Neural progenitor cell (in vitro differentiated cells): ENCODE results near the gene SLC38A1. TPM values are rescaled to one million over a fixed set of nuclear protein-coding genes. Genes with fewer than 3 reads are reported as not detected.

Source experiments
- DNase-seq: peaks from one replicate; pipeline ENCODE4 v3.0.0-alpha.2; 2016; ENCODE audit warnings: low spot score
- H2AFZ ChIP-seq: fragments of 200-600 bp; sonication (generic); replicated peaks from 2 replicates; pipeline ENCODE4 v1.6.1; 2016; ENCODE audit warnings: antibody characterized with exemption
- H3F3A ChIP-seq: fragments of 200-600 bp; sonication (generic); 2 replicates; pipeline ENCODE4 v1.6.1; 2016; ENCODE audit warnings: antibody characterized with exemption, low read depth
- H3K27ac ChIP-seq: fragments of 200-600 bp; sonication (generic); 2 replicates; pipeline ENCODE4 v1.5.1; 2016; ENCODE audit warnings: mild to moderate bottlenecking
- H3K27me3 ChIP-seq: fragments of 200-600 bp; sonication (generic); 2 replicates; pipeline ENCODE4 v1.6.1; 2016; ENCODE audit warnings: mild to moderate bottlenecking, moderate library complexity
- H3K36me3 ChIP-seq: fragments of 200-600 bp; sonication (generic); 2 replicates; pipeline ENCODE4 v1.5.1; 2016
- H3K4me1 ChIP-seq: fragments of 200-600 bp; sonication (generic); 2 replicates; pipeline ENCODE4 v1.6.1; 2016; ENCODE audit warnings: mixed run types
- H3K4me2 ChIP-seq: fragments of 200-600 bp; sonication (generic); 2 replicates; pipeline ENCODE4 v1.6.1; 2016
- H3K4me3 ChIP-seq: fragments of 200-600 bp; sonication (generic); 2 replicates; pipeline ENCODE4 v1.5.1; 2016
- H3K79me2 ChIP-seq: fragments of 200-600 bp; sonication (generic); 2 replicates; pipeline ENCODE4 v1.6.1; 2016; ENCODE audit warnings: low read depth
- H3K9ac ChIP-seq: fragments of 200-600 bp; sonication (generic); 2 replicates; pipeline ENCODE4 v1.6.1; 2016
- H3K9me3 ChIP-seq: fragments of 200-600 bp; sonication (generic); 2 replicates; pipeline ENCODE4 v1.5.1; 2016; ENCODE audit warnings: low read depth
- H4K20me1 ChIP-seq: fragments of 200-600 bp; sonication (generic); 2 replicates; pipeline ENCODE4 v1.6.1; 2016; ENCODE audit warnings: low read depth
- H3K27ac Mint-ChIP-seq: 3 replicates; pipeline ENCODE4 v1.8.0; 2021; ENCODE audit warnings: mixed read lengths
- H3K27me3 Mint-ChIP-seq: 2 replicates; pipeline ENCODE4 v1.8.0; 2022; ENCODE audit warnings: low read depth, mild to moderate bottlenecking, inconsistent platforms, moderate library complexity, mixed read lengths; ENCODE audit not compliant: insufficient read depth
- H3K36me3 Mint-ChIP-seq: 3 replicates; pipeline ENCODE4 v1.8.0; 2021; ENCODE audit warnings: mixed read lengths
- H3K4me1 Mint-ChIP-seq: 3 replicates; pipeline ENCODE4 v1.8.0; 2021; ENCODE audit warnings: mixed read lengths
- H3K4me3 Mint-ChIP-seq: 3 replicates; pipeline ENCODE4 v1.8.0; 2021; ENCODE audit warnings: mild to moderate bottlenecking, moderate library complexity, mixed read lengths
- H3K9me3 Mint-ChIP-seq: 3 replicates; pipeline ENCODE4 v1.8.0; 2020; ENCODE audit warnings: mixed read lengths
- EZH2 ChIP-seq: fragments of 200-600 bp; sonication (generic); IDR thresholded peaks from 2 replicates; pipeline ENCODE4 v1.6.1; 2017; ENCODE audit warnings: antibody characterized with exemption, mild to moderate bottlenecking, moderate library complexity
- EZH2phosphoT487 ChIP-seq: fragments of 200-600 bp; sonication (generic); IDR thresholded peaks from 2 replicates; pipeline ENCODE4 v1.6.1; 2017; ENCODE audit warnings: antibody characterized with exemption
- total RNA-seq: library from RNA; depleted of rRNA; stranded (reverse); fragments of >200 nt; gene quantifications from 2 replicates; pipeline ENCODE4 v1.2.3, GENCODE V29; 2015; ENCODE audit warnings: low replicate concordance
- TF ChIP-seq, protein P1 (sequence below): fragments of 200-600 bp; sonication (generic); IDR thresholded peaks from 2 replicates; pipeline ENCODE4 v1.5.1; 2017; ENCODE audit warnings: antibody characterized with exemption, mild to moderate bottlenecking

The SLC38A1 gene
- total RNA-seq, 1 donor from 2014 or later: 142 TPM

DNA sequence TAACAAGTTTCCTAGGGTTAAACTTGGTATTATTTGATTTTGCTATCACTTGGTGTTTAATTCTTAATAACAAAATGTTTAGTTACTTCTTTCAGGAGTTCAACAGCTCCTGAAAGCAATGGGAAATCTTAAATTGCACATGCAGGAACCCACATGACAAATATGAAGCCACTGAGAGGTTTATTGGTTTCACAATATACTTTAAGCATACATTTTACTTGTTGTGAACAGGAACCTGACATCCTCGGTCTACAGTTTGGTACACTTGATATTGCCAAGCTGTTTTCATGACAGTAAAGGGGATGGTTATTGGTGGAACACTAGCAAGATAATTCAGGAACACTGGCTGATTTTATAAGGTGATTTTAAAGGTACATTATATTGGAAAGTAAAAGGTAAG is 46.2 kb downstream of the SLC38A1 start:
- Histone ChIP-seq H3K9me3 (no peaks in the 10 kb centered on the region), H3K4me3 (no peak overlapping the region), H3K79me2 (peaks cover 87% of the 10 kb centered on the region), H4K20me1 (no peaks in the 10 kb centered on the region), H3F3A (no peaks in the 10 kb centered on the region), H3K4me2 (no peak overlapping the region), H3K4me1 (no peaks in the 10 kb centered on the region), H3K27ac (no peak overlapping the region), H3K9ac (no peak overlapping the region), H3K27me3 (no peaks in the 10 kb centered on the region), H3K36me3 (peaks cover 19% of the 10 kb centered on the region), H2AFZ (no peak overlapping the region)
- no peak for DNase-seq
- peaks cover 2% of the 10 kb centered on the region for H3K4me1 Mint-ChIP-seq
- no peak overlapping the region for H3K4me3 Mint-ChIP-seq
- H3K9me3 Mint-ChIP-seq: no peaks in the 10 kb centered on the region
- H3K27ac Mint-ChIP-seq: no peak overlapping the region
- peaks cover 45% of the 10 kb centered on the region for H3K36me3 Mint-ChIP-seq
- TF ChIP-seq EZH2 (no peak), EZH2phosphoT487 (no peak)
- TF ChIP-seq, protein P1, sequence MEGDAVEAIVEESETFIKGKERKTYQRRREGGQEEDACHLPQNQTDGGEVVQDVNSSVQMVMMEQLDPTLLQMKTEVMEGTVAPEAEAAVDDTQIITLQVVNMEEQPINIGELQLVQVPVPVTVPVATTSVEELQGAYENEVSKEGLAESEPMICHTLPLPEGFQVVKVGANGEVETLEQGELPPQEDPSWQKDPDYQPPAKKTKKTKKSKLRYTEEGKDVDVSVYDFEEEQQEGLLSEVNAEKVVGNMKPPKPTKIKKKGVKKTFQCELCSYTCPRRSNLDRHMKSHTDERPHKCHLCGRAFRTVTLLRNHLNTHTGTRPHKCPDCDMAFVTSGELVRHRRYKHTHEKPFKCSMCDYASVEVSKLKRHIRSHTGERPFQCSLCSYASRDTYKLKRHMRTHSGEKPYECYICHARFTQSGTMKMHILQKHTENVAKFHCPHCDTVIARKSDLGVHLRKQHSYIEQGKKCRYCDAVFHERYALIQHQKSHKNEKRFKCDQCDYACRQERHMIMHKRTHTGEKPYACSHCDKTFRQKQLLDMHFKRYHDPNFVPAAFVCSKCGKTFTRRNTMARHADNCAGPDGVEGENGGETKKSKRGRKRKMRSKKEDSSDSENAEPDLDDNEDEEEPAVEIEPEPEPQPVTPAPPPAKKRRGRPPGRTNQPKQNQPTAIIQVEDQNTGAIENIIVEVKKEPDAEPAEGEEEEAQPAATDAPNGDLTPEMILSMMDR: no peak
- H3K27me3 Mint-ChIP-seq: peaks cover 2% of the 10 kb centered on the region

DNA sequence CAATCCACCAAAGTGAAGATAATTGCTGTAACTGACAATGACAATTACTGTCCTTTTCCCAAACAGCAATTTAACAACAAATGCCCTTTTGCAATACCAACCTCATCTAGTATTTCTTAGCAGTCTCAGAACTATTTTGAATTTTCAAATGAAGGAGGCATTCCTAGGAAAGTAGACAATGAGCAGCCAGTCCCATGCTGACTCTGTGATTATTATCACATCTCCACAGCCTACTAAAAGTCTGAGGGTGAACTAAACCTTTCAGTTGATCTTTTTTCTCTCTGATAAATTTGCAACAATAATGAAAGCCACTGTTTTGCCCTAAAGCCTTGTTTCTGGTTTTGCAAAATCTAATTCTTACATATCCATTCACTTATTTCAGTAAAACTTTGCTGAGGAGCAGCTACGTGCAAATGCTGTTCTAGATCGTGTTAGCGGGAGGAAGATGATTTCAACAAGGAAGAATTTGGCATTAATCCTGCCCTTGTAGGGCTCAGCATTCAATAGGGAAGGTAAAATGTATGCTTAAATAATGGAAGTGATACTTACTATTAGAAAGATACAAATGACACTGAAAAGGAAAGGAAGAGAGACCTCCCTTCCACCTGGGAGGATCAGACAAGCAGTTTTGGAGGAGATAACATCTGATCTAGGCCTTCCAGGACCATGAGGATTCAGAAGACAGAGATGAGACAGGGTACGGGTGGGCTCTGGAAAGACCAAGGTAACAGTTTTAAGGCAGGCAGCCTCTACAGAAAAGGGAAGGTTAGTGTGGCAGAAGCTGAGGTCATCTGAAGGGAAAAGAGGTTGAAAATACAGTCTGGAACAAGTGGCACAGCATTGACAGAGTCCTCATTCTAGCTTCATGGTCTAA is 47.4 kb downstream of the SLC38A1 start:
- Histone ChIP-seq H3K4me3 (no peak overlapping the region), H3F3A (no peaks in the 10 kb centered on the region), H3K27me3 (no peaks in the 10 kb centered on the region), H4K20me1 (no peaks in the 10 kb centered on the region), H3K4me1 (no peaks in the 10 kb centered on the region), H3K27ac (no peak overlapping the region), H3K4me2 (no peak overlapping the region), H3K79me2 (peaks cover 87% of the 10 kb centered on the region), H3K9me3 (no peaks in the 10 kb centered on the region), H3K36me3 (peaks cover 11% of the 10 kb centered on the region), H2AFZ (no peak overlapping the region), H3K9ac (no peak overlapping the region)
- Mint-ChIP-seq H3K27me3 (peaks cover 2% of the 10 kb centered on the region), H3K4me1 (peaks cover 2% of the 10 kb centered on the region), H3K9me3 (no peaks in the 10 kb centered on the region), H3K27ac (peak overlapping the region; percentile 3), H3K36me3 (peaks cover 42% of the 10 kb centered on the region), H3K4me3 (no peak overlapping the region)
- no peak for TF ChIP-seq EZH2
- no peak for TF ChIP-seq EZH2phosphoT487
- TF ChIP-seq, protein P1: no peak
- DNase-seq: no peak

DNA sequence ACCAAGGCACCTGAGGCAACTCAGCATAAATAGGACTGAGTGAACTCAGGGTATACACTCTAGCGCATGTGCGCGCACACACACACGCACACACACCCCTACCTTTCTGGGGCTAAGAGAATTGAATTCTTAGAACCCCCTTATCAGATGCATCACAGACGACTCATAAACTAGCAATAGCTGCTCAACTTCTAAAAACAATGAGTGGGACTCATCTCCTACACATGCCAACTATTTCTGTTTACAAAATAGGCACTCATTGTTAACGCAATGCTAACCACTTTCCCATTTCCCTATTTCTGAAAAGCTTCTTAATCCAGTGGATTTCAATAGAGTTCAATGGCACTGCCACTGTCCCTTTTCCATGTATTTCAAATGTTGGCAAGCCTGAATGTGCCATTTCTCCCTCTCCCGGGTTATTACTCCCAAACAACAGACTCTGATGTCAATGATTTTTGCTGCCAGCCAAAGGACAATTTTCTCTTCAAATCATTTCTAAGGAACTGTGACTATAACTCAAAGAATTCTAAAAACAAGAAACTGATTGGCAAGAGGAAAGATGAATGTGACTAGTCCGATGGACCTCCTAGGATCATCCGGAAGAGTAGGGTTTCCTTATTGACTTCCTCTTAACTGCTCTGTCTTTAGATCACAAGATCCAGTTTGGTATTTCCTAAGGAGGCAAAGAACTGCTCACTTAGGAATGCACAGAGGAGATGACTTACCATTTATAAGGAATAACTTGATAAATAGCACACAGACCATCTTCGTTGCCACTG is 48.8 kb downstream of the SLC38A1 start:
- Histone ChIP-seq H3F3A (no peaks in the 10 kb centered on the region), H3K79me2 (peaks cover 80% of the 10 kb centered on the region), H3K27ac (no peak overlapping the region), H2AFZ (no peak overlapping the region), H3K36me3 (peaks cover 11% of the 10 kb centered on the region), H3K4me2 (no peak overlapping the region), H3K9me3 (no peaks in the 10 kb centered on the region), H3K9ac (no peak overlapping the region), H3K4me3 (no peak overlapping the region), H3K4me1 (no peaks in the 10 kb centered on the region), H3K27me3 (no peaks in the 10 kb centered on the region), H4K20me1 (no peaks in the 10 kb centered on the region)
- TF ChIP-seq, protein P1: no peak
- no peak overlapping the region for H3K27ac Mint-ChIP-seq
- peaks cover 37% of the 10 kb centered on the region for H3K36me3 Mint-ChIP-seq
- H3K4me3 Mint-ChIP-seq: no peak overlapping the region
- peaks cover 2% of the 10 kb centered on the region for H3K4me1 Mint-ChIP-seq
- DNase-seq: no peak
- H3K27me3 Mint-ChIP-seq: peaks cover 2% of the 10 kb centered on the region
- H3K9me3 Mint-ChIP-seq: no peaks in the 10 kb centered on the region
